Kidney (tissue), 14 donors: ENCODE measurements around the gene NF2. TPM values are rescaled to one million over a fixed set of nuclear protein-coding genes. Genes with fewer than 3 reads are reported as not detected.
A peak's percentile ranks its signal among the peaks of the same experiment; 100 is the strongest.

Experiments used
- DNase-seq, 5 donors: peaks; one replicate each; pipeline ENCODE4 v3.0.0-alpha.2; 2013 to 2020
- FAIRE-seq: peaks from 2 replicates; lab custom pipeline; 2012; peaks lifted over from hg19 to GRCh38; lab: Jason Lieb, UNC
- H3K27ac ChIP-seq, 2 donors: one replicate each; pipeline ENCODE4 v1.7.0; 2013; ENCODE audit warnings: low read depth in 2 of 2, low read length in 2 of 2, inconsistent platforms in 1 of 2
- H3K27me3 ChIP-seq: one replicate; pipeline ENCODE4 v1.7.1; 2013; ENCODE audit warnings: low read length, inconsistent platforms; ENCODE audit not compliant: control insufficient read depth, insufficient read depth
- H3K36me3 ChIP-seq, 3 donors: one replicate each; pipeline versions ENCODE4 v1.7.0 to v1.7.1; 2013; ENCODE audit warnings: low read length in 3 of 3, control low read depth in 1 of 3, inconsistent platforms in 1 of 3; ENCODE audit not compliant: insufficient read depth in 3 of 3, control insufficient read depth in 2 of 3
- H3K4me1 ChIP-seq, 3 donors: one replicate each; pipeline versions ENCODE4 v1.7.0 to v1.7.1; 2013; ENCODE audit warnings: low read length in 3 of 3, inconsistent platforms in 1 of 3, low read depth in 1 of 3; ENCODE audit not compliant: control insufficient read depth in 2 of 3, insufficient read depth in 2 of 3
- H3K4me3 ChIP-seq, 3 donors: one replicate each; pipeline versions ENCODE4 v1.7.0 to v1.8.1; 2013; ENCODE audit warnings: low read length in 3 of 3, control low read depth in 1 of 3, inconsistent platforms in 1 of 3
- H3K9ac ChIP-seq, 3 donors: one replicate each; pipeline versions ENCODE4 v1.7.0 to v1.7.1; 2013; ENCODE audit warnings: low read length in 3 of 3, control low read depth in 1 of 3, inconsistent platforms in 1 of 3
- H3K9me3 ChIP-seq, 3 donors: one replicate each; pipeline versions ENCODE4 v1.7.0 to v1.7.1; 2013; ENCODE audit warnings: low read length in 3 of 3, control low read depth in 1 of 3, inconsistent platforms in 1 of 3; ENCODE audit not compliant: control insufficient read depth in 2 of 3, insufficient read depth in 1 of 3
- intact Hi-C: fragments of 100-400 bp; cut with DNase I; formaldehyde crosslinking; loops from one replicate; pipeline ENCODE4 v1.11.1; 2022
- polyA plus RNA-seq: library from polyadenylated mRNA; stranded (reverse); fragments of 350-450 nt; fragmentation: Illumina TruSeq; extraction: RNeasy Lipid Tissue Mini Kit (QIAGEN cat#74804); gene quantifications from one replicate; pipeline ENCODE4 v1.2.3, GENCODE V29; 2014; ENCODE audit warnings: low read depth, low replicate concordance; ENCODE audit not compliant: insufficient read depth
- total RNA-seq: library from RNA; stranded (reverse); fragmentation: NEBNext Ultra II Directional; extraction: Animal tissue kit (Norgen Biotek cat#: 25700); gene quantifications from one replicate; pipeline ENCODE4 v1.2.1, GENCODE V29; 2021
- TF ChIP-seq, protein P1 (sequence below): IDR thresholded peaks from 3 replicates; pipeline ENCODE4 v1.5.1; 2012; ENCODE audit warnings: mild to moderate bottlenecking, moderate library complexity, borderline replicate concordance; ENCODE audit not compliant: insufficient read depth; ENCODE audit errors: extremely low read depth
- donor health status: control.
- donor health status: control.
- donor health status: control.
- donor health status: control.
- donor health status: control.
- donor health status: DM: yes; HTN: yes; CAD: no.
- donor health status: Normal renal cell carcinoma (clear cell type).

NF2 gene
- total and polyA plus RNA-seq, 2 donors from 2014 or later, result 15.4 to 60.6 TPM

GRCh38 chr22:29726512-29727130 lies 123.2 kb downstream of the NF2 start:
- no peak overlapping the region for H3K4me3 ChIP-seq
- TF ChIP-seq, protein P1, sequence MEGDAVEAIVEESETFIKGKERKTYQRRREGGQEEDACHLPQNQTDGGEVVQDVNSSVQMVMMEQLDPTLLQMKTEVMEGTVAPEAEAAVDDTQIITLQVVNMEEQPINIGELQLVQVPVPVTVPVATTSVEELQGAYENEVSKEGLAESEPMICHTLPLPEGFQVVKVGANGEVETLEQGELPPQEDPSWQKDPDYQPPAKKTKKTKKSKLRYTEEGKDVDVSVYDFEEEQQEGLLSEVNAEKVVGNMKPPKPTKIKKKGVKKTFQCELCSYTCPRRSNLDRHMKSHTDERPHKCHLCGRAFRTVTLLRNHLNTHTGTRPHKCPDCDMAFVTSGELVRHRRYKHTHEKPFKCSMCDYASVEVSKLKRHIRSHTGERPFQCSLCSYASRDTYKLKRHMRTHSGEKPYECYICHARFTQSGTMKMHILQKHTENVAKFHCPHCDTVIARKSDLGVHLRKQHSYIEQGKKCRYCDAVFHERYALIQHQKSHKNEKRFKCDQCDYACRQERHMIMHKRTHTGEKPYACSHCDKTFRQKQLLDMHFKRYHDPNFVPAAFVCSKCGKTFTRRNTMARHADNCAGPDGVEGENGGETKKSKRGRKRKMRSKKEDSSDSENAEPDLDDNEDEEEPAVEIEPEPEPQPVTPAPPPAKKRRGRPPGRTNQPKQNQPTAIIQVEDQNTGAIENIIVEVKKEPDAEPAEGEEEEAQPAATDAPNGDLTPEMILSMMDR, result no peak
- no peaks in the 10 kb centered on the region for H3K4me1 ChIP-seq
- no peaks in the 10 kb centered on the region for H3K36me3 ChIP-seq
- DNase-seq (no peak), FAIRE-seq (no peak)
- intact Hi-C loops, result no loop called here
- no peaks in the 10 kb centered on the region for H3K27me3 ChIP-seq
- no peak overlapping the region for H3K27ac ChIP-seq
- no peak overlapping the region for H3K9ac ChIP-seq
- H3K9me3 ChIP-seq, result no peaks in the 10 kb centered on the region

DNA sequence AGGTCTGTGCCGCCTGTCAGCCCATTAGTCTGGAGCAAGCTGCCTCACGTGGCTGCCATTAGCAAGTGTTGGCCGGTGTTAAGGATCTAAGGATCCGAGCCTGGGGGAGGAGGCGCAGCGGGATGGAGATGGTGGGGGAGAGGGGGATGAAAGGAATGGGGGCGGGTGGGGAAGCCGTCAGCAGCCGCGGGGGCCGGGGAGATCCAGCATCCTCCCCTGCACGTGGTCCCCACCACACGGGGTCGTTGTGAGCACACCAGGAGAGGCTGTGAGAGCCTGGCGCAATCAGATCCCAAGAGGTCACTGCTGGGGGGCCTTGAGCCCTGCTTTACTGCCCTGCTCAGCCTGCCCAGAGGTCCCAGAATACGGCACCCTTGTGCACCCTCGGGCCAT lies 123.7 kb downstream of the NF2 start:
- no peaks in the 10 kb centered on the region for H3K4me1 ChIP-seq
- intact Hi-C loops, result no loop called here
- no peaks in the 10 kb centered on the region for H3K36me3 ChIP-seq
- TF ChIP-seq, protein P1, result no peak
- no peaks in the 10 kb centered on the region for H3K9me3 ChIP-seq
- no peak overlapping the region for H3K27ac ChIP-seq
- DNase-seq (peak; percentile 68 to 81 (median 78)), FAIRE-seq (no peak)
- H3K4me3 ChIP-seq, result no peak overlapping the region
- no peaks in the 10 kb centered on the region for H3K27me3 ChIP-seq
- no peak overlapping the region for H3K9ac ChIP-seq

DNA sequence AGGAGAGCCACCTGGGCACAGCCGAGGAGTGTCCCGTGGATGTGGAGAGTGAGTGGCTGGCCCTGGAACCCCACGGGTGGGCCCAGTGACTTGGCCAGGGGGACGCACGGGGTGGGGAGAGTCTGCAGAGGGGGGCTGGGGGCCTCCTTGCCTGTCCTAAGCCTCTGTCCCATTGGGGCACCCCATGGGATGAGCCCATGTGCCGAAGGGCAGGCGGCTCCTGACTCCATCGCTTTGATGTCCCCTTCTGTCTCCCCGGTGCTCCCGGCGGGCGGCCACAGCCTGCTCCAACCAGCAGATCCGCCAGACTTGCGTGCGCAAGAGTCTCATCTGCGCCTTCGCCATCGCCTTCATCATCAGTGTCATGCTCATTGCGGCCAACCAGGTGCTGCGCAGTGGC lies 125.7 kb downstream of the NF2 start:
- Histone ChIP-seq H3K9ac (no peak overlapping the region), H3K27me3 (no peaks in the 10 kb centered on the region), H3K4me1 (no peaks in the 10 kb centered on the region), H3K27ac (no peak overlapping the region), H3K36me3 (no peaks in the 10 kb centered on the region), H3K9me3 (no peaks in the 10 kb centered on the region), H3K4me3 (no peak overlapping the region)
- FAIRE-seq (no peak), DNase-seq (no peak)
- TF ChIP-seq, protein P1, result no peak
- intact Hi-C loops, result no loop called here
